ENCODE data around the gene SLC25A21.

GRCh38 chr14:36938678-36939077, 233.7 kb downstream of the SLC25A21 start:
- TF ChIP-seq POLR2A (IDR thresholded peaks at IDR 0.05; ENCODE audit: low read length) = no peak
- no peak for TF ChIP-seq GATA1 (IDR thresholded peaks at IDR 0.05; ENCODE audit: low read depth, low read length)
